NCI-H187 treated with DMSO at 0.1 percent for 48 hours (cell line): ENCODE data around the gene GPM6B.

ENCODE experiments used
- DNase-seq: peaks from one replicate; lab custom pipeline; 2025; lab: John Stamatoyannopoulos, UW

GPM6B gene, protein sequence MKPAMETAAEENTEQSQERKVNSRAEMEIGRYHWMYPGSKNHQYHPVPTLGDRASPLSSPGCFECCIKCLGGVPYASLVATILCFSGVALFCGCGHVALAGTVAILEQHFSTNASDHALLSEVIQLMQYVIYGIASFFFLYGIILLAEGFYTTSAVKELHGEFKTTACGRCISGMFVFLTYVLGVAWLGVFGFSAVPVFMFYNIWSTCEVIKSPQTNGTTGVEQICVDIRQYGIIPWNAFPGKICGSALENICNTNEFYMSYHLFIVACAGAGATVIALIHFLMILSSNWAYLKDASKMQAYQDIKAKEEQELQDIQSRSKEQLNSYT

DNA sequence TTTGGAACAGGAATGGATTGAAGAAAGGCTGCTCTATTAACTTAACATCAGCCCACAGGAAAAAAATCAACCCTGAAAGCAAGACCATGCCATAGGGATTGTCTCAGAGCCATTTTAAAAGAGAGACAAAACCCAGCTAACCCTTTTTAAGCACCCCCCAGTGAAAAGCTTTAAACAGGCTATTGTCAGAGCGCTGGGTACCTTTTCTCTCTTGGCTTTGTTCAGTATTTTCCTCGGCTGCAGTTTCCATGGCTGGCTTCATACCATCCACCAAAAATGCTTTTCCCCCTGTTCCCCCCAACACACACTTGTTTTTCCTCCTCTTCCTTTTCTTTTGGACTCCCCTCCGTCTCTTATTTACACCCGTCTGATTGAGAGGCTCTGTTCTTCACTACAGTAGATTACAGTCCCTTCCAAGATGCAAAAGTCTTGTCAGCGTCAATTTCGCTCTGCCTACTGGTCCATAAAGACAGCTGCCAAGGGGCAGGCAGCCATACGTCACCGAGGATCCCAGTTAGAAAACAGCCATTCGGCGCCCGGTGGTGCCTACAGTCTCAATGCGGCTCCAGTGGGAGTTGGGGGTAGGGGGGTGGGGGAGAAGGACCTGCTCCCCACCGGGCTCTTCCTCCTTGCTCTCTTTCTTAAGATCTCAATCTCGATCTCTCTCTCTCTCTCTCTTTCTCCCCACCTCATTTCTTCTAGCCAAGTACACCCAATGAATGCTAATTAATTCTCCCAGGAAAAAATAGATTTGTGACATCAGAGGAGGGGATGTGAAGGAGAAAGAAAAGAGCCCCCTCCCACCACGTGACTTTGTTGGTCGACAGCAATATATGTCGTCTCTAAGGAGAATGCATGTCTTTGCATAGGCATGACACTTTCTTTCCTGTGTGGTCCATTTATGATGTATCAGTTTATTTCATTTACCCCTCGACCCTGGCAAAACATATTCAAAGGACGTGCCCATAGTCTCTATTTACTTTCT lies at the start of gene GPM6B:
GPM6B (minus strand) TSS at position 451 of the 985 bp plus-strand sequence; CDS start at position 262, 189 bp downstream.
- DNase-seq: no peak

DNA sequence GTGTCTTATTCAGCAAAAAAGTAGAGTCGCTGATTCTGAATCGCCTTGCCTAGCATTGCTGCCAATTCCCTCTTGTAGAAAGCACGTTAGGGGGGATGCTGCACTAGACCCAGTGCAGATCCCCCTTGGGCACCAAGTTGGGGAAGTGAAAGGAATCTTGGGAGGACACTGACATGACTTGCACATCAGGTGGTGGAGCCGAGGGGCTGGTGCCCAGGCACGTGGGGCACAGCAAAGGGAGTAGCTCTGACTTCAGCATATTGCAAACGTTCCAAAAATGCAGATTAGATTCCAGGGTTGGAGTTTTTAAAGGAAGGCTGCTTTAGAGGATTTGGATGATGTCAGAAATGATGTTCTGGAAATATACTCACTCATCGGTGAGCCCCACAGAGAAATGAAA lies 47.4 kb upstream of the GPM6B start:
- no peak for DNase-seq

DNA sequence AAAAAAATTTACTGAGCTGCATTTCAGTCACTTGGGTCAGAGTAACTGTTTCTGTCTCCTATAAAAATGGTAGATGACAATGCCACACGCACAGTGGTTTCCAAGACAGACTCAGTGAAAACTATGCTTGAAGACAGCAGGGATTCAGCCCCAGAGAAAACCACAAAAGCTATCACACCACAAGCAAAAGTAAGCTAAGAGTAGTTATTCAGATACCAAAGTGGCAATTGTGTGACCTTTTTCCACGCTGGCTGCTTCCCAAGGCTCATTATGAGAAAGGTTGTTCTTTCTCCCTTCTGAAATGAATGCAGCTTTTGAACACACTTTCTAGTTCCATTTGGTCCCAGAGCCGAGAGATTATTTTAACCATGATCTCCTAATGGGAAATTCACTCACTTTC lies 46.4 kb upstream of the GPM6B start:
- DNase-seq: no peak

DNA sequence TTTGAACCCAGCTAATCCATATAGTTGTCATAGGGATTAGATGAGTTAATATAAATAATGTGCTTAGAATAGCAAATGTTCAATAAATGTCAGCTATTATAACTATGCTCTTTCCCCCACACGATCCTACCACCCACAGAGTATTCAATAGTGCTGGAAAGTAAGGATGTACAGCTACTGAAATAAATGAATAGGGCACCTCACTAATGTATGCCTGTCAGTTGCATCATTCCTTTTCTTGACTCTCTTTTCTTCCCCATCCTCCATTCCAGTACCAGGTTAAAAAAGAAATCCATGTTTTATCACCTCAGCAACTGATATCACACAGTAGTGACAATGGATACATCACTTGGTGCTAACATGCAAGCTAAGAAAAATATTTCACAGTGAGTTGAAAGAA lies 42.8 kb upstream of the GPM6B start:
- no peak for DNase-seq

DNA sequence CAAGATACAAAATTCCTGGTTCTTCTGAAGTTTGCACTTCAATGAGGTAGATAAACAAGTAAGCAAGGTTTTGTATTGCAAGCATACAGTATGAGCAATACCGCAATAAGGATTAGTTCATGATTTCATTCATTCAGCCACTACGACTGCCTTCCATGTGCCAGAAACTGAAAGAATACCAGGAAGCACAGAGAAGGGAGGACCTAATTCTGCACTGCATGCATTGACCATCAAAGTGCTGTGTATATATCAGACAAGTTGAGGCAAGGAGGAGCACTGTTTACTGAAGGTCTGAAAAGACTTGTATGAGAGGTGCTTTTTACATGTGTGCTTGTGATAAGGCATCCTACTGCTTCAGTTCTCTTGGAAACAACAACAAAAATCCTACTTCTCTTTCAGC lies 40.9 kb upstream of the GPM6B start:
- DNase-seq: no peak

DNA sequence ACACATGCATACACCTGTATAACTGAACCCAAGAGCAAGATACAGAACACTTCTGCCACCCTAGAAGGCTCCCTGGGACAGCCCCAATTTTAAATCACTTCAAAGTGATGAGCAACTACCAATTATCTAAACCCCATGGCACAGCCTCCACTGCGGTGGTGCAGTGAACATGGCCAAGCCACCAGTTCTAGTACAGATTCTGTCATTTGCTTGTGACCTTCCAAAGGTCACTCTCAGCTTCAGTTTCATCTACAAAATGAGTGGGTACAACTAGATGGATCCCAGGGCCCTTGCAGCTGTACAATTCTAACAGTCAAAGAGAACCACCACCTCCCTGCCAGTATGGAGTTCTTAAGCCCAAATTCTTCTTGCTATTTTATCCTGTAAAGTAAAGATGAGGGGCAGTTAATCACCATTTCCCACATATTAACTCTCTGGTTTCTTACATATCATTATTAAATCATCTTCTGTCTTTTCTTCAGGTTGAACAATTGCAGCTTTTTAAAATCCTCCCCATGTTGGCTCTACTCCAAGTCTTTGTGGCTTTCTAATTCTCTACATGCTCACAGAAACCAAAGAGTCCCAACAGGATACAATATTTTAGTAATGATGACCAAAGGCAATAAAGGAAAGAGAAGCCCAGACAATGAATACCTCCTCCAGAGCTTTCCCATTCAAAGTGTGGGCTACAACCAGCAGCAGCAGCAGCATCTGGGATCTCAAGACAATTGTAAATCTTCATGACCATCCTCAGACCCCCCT lies 39.0 kb upstream of the GPM6B start:
- DNase-seq: no peak

DNA sequence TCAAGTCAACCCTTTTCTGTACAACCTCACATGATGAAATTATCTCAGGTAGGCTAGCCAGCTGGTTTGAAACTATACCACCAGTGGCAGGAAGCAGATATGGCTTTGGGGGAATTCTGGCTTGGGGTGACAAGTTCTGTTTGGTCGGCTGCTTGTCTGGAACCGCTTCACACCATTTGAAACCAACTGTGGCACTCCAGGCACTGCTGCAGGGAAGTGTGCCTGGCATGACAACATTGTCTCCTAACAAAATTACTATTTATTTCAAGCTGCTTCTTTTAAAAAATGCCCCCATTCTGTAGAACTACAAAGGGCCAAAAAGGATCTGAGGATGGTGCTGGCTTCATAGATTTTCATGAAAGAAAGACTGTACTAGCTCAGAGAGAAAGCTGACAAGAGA lies 37.1 kb upstream of the GPM6B start:
- DNase-seq: no peak

DNA sequence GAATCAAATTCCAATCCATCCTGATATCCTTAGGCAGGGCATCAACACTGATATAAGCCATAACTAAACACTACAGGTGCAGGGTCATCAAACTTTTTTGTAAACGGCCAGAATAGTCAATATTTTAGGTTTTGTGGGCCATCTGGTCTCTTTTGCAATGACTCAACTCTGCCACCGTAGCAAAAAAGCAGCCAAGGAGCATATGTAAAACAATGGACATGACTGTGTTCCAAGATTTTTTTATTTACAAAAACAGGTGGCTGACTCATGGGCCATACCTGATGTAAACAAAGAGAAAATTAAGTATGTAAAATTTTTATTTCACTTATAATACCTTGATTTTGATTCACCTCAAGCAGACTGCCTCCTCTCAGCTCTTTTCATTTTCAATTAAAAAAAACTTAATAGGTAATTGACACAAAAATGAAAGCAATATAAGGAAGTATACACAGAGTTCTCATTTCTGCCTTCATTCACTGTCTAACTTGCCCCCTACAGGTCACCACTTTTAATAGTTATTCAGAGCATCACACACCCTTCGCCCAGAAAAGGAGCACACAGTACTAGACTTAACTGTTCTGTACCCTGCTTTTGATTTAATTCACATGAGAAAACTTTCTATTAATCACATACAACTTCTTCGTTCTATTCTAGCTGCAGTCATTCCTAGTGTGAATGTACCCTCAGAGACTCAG lies 35.3 kb upstream of the GPM6B start:
- DNase-seq: no peak

DNA sequence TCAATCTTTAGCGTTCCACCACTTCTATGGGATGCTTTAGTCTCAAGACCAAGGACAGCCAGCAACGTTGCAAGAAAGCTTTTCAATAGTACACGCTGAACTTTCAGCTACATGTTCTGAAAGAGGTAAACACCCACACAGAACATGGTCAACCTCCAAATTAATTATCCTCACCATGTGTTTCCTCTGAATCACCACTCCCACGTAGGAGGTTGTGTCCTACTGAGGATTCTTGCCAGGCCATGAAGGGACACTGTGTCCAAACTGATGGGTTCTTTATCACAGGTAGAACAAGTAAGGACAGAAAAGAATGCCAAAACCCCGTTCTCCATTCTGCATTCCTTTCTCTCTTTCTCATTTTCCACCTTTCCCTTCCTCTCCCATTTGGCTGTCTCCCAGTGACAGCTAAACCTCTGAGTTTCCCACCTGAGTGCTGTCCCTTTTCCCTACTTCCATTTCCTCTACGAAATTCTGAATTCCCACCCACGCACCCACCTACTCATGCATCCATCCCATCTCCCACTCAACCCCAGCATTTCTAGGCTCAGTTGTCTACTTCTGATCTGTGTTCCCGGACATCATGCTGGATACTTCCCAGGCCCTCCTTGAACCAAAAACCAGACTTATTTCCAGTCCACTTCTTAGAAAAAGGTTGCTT lies 29.0 kb upstream of the GPM6B start:
- no peak for DNase-seq

DNA sequence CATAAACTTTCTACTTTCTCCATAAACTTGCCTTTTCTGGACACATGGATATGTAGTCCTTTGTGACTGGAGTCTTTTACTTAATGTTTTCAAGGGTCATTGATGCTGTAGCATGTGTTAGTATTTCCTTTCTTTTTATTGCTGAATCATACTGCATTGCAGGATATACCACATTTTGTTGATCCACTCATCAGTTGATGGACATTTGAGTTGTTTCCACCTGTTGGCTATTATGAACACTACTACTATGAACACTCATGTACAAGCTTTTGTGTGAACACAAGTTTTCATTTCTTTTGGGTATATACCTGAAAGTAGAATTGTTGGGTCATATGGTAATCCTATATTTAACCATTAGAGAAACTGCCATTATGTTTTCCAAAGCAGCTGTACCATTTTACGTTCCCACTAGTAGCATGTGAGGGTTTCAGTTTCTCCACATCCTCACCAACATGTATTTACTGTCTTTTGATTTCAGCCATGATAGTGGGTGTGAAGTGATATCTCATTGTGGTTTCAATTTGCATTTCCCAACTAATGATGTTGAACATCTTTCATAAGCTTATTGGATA lies 26.3 kb upstream of the GPM6B start:
- no peak for DNase-seq

DNA sequence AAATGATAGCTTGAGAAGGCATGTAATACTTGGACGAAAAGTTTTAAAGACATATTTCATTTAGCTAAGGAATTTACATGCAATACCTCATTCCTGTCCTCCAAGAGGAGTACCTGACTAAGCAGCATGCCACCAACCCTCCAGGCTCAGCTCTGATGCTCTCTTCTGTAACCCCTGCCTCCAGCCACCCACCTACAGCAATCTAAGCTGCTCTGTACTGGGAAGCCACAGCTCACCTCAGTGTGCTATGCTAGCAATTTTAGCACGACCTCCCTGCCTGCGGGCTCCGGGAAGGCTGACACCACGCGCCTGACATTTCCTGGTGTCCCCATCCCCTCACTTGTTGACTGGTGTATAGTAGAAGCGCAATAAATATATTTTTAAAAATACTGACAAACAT lies 23.2 kb upstream of the GPM6B start:
- no peak for DNase-seq

DNA sequence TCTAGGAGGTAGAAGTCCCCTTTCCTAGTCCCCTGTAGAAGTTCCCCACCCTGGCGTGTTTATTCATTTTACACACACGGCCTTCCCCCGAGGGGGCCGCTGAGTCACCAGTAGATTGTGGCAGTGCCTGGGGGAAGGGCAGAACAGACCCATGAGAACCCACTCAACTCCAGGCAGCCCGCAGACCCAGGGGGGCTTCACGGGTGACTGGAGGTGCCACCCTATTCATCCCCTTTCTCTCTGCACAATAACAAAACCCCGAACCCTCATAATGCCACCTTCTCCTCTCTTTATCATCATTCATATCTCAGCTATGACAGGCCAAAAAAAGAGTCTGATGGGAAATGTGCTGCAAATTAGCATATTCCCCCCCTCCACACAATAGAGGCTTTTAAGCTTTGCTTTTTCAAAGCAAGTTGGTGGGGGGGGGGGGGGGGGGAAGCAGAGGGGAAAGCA lies 20.4 kb upstream of the GPM6B start:
- no peak for DNase-seq

DNA sequence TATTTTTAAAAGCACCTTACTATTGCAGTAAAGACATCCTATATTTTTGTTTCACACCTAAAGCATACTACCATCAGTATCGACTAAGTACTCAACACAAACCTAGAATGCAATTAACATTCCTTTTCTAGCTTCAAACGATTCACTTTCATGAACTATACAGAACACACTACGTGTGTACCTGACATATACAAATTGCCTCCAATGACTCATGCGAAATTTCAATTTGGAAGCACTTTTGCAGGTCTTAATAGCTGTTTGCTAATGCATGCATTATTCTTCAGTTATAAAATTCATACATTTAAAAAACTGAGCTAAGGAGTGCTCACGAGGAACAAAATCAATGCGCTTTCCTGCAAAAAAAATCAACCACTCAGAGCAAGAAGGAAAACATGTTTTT lies 19.7 kb upstream of the GPM6B start:
- DNase-seq: no peak

DNA sequence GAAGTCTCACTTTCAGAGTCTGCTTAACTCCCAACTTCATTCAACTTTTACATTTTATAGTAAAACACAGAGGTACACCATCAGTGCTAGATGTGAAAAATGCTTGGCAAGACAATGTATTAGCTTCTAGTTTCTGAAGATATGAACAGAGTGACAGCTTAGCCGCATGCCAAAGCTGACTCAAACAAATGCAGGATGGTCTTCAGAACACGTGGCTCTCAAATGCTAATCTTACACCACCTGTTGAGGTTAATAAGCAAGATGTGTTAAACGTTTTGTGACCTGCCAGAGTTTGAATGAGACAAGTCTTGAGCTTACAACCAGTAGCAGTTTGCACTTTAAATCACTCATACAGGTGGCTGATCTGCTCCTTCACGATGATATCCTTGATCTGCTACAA lies 18.9 kb upstream of the GPM6B start:
- no peak for DNase-seq

DNA sequence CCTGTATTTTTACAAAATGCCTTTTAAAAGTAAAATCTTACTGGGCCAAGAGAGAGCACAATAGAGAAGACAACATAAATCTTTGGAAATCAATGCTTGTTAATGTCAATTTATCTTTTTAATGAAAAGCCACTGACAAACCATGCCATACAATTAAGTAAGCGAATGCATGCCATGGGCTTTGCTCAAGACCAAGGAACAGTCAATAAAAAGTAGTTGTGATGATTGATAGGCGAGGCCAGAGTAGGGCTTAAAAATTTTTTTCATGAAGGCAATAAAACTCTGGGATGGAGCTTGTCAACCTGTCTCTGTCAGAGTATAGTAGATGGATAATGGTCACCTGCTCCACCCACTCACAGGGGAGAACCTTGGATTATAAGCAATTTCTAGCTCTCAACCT lies 17.5 kb upstream of the GPM6B start:
- no peak for DNase-seq

DNA sequence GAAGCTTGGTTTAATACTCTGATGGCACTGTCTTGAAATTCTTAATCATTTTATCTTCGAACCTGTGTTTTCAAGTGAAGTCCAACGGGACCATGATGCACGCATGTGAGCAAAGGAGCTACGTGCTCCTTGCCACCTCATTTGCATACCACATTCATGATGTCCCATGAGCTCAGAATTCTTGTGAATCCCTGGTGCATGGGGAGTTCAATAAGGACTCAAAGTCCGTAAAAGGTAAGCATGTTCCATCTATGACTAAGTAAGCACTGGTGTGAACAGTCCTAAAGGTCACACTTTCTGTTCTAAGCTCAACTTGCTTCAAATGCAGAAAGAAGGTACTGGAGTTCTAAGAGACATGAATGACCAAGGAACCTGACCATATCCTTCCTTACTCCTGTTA lies 13.1 kb upstream of the GPM6B start:
- DNase-seq: no peak

DNA sequence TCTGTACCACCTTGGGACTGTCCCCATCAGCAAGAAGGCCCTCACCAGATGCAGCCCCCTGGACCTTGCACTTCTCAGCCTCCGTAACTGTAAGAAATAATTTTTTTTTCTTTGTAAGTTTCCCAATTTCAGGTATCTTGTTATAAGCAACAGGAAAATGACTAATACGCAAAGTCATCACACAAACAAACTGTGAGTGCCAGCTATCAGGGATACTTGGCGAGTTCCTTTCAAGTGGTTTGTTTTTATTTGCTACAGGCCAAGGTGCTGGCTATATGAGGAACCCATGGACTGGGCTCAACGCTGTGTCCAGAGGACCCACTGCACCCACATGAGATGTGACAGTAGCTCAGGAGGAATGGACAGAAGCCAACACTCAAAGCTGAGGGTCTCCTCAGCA lies 11.5 kb upstream of the GPM6B start:
- DNase-seq: no peak

DNA sequence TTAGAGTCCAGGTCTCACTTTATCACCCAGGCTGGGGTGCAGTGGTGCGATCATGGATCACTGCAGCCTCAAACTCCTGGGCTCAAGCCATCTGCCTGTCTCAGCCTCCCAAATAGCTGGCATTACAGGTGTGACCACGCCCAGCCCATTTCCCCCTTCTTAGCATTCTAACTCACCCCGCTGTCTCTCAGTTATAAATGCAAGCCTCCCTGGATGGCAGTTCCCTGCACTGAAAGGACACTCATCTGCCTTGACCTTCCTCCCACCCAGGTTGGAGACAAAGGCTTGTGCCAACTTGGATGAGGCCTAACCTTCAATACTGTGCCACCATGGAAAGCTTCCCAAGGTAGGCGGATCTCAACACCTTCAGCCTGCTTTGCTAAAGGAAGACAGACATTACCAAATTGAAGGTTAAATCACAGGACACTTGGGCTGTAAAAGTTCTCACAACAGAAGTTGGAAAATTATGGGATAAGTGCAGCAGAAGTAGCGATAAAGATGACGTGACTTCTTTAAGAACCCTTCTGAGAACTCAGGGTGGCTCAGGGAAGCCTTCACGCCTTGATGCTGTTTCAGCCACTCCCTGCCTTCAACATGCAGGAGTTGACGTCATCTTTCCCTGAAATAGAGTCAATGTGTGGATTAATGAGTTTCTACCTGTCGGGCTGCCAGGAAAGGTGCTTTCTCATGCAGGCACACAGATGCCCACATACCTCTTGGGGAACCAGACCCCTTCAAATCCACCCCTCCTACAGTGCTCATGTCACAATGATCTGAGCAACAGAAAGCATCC lies 10.6 kb upstream of the GPM6B start:
- no peak for DNase-seq

DNA sequence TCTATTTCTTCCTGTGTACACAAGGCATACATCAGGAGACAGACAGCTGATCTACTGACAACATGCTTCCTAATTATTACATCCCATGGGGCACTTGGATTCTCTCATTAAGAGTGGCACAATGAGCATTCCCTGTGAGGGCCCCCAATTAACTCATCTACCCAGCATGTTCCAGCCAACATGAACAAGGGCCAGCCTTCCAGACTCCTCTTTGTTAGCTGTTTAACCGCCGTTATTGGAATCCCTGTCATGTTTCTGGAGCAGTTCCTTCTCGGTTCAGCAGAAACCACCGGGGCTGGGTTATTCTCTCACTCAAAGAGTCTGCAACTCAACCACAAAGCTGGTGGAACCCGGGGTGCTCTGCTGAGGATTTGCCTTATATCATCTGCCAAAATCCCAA lies 9.9 kb upstream of the GPM6B start:
- DNase-seq: no peak

DNA sequence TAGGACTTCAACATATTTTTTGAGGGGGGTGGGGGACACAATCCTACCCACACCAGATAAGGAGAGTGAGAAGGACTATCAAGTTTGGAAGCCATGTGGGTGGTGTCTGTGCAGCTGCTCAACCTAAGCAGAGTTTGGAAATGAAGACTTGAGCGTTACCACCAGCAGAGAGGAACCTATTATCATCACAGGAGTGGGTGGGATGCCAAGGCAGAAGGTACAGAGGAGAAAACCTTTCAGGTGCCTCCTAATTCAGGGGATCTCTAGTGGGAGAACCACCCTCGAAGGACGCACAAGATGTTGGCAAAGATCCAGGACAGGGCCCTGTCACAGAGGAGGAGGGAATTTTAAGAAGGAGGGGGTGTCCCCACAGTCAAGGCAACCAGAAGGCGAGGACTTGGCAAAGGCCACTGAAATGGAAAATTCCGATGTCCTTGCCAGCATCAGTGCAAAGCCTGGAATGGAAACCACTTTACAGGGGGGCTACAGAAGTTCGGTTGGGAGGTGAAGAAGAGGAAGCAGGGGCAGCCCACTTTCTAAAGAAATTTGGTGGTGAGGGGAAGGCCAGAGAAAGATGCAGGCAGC lies 8.4 kb upstream of the GPM6B start:
- DNase-seq: no peak
